HG03439 (cell line): ENCODE data around the gene TEKT5.

Experiments
- ATAC-seq: cut with Tn5 transposase; IDR thresholded peaks from one replicate; pipeline ENCODE4 v1.9.1; 2021; ENCODE audit warnings: mild to moderate bottlenecking, moderate library complexity; ENCODE audit not compliant: unreplicated experiment

The TEKT5 gene

GRCh38 chr16:10612649-10613179 lies 82.0 kb downstream of the TEKT5 start:
- ATAC-seq, result no peak

- ATAC-seq, result no peak
These were observed 82.8 kb downstream of the TEKT5 start for GRCh38 chr16:10611825-10612342.

DNA sequence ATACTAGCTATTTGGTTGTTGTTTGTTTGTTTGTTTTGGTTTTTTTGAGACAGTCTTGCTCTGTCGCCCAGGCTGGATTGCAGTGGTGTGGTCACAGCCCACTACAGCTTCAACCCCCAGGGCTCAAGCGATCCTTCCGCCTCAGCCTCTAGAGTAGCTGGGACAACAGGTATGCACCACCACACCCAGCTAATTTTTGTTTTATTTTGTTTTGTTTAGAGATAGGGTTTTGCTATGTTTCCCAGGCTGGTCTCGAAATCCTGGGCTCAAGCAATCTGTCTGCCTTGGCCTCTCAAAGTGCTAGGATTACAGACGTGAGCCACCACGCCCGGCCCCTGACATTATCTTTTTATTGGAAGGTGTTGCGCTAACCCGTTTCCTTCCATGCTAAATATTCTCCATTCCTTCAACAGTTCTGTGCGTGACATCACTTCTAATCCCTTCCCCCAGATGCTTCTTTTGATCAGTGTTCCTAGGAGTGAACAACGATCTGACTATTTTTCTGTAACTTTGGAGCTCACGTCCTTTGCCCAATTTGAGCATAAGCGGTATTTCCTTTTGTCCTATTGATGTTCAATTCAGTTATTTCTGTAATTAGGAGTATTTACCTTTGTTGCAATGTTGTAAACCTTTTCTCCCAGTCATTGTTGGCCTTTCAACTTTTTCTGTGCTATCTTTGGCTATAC lies 84.1 kb downstream of the TEKT5 start:
- no peak for ATAC-seq

GRCh38 chr16:10609402-10609774 lies 85.3 kb downstream of the TEKT5 start:
- no peak for ATAC-seq

DNA sequence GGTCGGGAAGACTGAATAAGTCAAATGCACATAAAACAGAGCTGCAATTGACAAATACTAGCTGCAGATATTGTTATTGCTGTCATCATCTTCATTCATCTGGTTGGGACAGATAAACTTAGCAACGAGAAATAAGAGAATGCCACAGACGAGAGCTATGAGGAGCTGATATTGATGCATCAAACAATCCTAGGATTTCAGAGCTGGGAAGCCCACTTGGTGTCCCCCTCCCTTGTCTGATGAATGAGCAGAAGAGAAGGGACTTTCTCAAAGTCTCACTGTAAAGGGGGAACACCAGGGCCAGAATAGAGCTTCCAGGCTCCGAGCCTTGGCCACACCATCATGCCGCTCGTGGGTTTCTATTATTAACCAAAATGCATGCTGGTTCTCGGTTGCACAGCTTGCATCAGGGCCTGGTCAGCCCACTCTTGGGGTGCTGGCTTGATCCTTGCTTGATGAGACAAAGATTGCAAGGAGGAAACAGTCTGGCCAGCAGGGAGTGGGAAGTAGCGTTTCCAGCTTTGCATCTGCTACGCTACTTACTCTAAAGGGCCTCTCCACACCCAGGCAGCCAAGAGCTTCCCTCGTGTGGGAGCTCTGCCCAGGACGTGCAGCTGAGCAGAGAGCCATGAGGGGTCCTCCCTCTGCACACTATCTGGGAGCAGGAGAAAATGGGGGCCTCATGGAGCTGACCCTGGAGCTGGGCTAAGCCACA lies 85.9 kb downstream of the TEKT5 start:
- ATAC-seq, result no peak

GRCh38 chr16:10607157-10607556 lies 87.6 kb downstream of the TEKT5 start:
- ATAC-seq, result no peak

- no peak for ATAC-seq
These were observed 88.1 kb downstream of the TEKT5 start for GRCh38 chr16:10606607-10607006.

GRCh38 chr16:10605636-10606035 lies 89.1 kb downstream of the TEKT5 start:
- no peak for ATAC-seq

DNA sequence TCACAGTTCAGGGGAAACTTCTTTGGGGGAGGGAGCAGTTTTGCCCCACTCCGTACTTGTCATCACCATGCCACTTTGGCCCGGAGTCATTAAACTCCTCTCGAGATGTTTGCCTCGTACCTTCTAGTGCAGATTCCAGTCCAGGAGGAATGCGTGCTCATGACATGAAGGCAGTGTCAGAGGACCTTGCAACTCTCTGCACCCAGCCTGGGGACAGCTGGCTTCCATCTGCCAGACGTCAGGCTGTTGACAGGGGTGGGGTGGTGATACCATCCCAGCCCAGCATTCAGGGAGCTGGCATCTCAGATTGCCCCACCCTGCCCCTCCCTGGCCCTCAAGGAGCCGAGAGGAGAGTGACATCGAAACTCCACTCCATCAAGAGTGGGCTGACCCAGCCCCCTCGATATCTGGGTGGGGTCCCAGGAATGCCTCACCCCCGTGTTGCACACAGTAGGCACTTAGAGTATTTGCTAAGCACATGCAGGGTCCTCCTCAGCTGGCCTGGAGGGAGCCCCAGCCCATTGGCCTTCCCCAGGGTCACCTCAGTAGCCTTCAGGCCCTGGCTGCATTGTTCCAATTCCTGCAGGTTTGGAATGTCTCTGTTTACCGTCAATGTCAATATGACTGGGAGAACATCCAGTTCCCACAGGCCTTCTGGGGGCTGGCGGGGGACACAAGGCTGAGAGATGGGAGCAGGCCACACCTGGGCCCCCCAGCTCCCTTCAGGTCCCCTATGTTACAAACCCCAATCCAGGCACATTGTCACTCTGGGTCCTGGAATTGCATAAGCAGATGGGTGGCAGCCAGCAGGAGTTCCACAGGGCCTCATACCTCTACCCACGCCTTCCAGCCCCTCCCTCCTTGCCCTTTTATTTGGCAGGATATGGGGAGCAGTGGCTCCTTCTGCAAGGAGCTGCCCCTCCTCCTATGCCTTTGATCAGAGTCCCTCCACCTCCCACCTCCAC lies 93.0 kb downstream of the TEKT5 start:
- ATAC-seq, result no peak

- no peak for ATAC-seq
These were observed 93.8 kb downstream of the TEKT5 start for GRCh38 chr16:10600782-10601443.

DNA sequence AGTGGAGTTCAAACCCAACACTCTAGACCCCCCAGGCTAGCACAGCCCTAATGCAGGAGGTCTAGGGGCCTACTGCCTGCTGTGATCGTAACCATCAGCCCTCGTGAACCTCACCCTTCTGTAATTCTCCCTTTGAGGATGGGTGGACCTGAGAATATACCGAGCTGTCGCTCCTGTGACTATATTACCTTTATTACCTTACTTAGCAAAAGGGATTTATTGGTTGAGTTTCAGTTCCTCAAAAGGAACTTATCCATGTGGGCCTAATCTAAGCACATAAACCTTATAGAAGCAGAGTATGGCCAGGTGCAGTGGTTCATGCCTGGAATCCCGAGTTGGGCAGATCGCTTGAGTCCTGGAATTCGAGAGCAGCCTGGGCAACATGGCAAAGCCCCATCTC lies 95.1 kb downstream of the TEKT5 start:
- ATAC-seq, result no peak

GRCh38 chr16:10598157-10598556 lies 96.6 kb downstream of the TEKT5 start:
- ATAC-seq, result no peak

- no peak for ATAC-seq
These were observed 97.5 kb downstream of the TEKT5 start for GRCh38 chr16:10597187-10597601.

GRCh38 chr16:10594312-10594950 lies 100.3 kb downstream of the TEKT5 start:
- no peak for ATAC-seq

DNA sequence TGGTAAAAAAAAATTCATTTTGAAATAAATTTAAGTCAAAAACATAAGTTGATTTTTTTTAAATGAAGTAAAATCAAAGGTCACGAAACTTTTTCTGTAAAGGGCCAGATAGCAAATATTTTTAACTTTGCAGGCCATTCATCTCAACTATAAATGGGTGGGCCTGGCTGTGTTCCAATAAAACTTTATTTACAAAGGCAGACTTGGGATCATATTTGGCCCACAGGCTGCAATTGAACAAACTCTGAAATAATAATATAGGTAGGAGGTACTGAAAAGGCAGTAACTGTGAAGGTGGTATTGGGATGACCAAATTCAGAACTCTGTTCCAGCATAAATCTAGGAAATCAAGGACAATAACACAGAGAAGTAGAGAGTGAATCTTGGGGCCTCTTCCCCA lies 102.1 kb downstream of the TEKT5 start:
- ATAC-seq, result no peak

DNA sequence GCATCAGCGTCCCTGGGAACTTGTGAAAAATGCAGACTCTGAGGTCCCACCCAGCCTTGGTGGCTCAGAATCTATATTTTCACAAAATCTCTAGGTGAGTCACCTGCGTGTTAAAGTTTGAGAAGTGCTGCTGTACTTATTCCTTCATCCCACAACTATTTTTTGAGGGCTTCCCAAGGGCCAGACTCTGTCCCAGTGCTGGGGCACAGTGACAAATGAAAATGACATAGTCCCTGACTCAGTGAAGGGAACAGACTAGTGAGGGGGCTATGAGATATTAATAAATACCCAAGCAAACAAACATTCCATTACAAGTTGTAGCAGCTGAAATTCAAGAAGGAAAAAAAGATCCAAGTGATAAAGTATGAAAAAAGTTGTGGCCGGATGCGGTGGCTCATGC lies 104.4 kb downstream of the TEKT5 start:
- no peak for ATAC-seq

DNA sequence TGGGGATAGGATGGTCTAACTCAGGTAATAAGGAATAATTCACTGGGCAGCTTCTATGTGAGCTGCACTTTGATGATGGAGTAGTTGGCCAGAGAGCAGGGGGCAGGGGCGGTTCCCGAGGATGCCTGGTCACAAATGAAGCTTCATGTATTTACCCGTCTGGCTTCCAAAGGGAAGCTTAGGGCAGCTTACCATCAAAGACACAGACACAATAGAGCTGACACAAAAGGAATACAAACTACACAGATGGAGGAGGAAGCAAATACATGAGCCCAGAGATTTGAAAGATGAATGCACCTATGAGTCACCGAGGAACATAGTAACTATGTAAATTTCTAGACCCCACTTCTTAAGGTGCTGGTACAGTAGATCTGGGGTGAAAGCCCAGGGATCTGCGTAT lies 105.6 kb downstream of the TEKT5 start:
- ATAC-seq, result no peak

DNA sequence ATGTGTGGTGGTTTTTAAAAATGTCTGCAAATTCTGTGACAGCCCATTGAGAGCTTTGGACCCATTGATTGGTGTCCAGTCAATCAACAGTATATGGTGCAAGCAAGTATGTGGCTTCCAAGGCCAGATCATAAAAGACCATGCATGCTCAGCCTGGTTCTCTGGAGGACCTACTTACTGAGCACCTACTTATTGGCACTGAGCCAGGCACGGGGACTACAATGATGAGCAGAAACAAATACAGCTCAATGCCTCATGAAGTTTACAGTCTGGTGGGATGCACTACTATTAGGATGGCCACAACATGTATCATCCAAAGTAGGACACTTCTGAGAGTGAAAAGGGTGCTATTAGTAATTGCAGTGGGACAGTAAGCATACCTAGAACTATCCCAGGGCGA lies 107.1 kb downstream of the TEKT5 start:
- ATAC-seq, result no peak

GRCh38 chr16:10584981-10585438 lies 109.7 kb downstream of the TEKT5 start:
- ATAC-seq, result no peak

DNA sequence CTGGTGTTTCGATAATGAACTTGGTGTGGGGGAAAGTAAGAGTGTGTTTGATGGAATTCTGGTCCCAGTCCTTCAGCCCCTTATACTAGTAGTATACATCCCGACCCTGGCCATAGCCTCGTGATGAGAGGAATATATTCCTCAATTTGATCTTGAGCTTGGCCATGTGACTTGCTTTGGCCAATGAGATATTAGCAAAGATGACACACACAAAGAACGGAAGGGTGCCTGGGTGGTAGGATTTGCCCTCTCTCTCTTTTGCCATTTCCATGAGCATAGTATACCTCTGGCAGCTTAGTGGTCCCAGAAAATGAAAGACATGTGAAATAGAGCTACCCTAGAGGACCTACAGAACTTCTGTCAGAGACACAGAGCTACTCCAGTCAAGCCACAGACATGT lies 111.5 kb downstream of the TEKT5 start:
- no peak for ATAC-seq
